ENCODE results near the gene TMEM38A.
"Not testable (repeated sequence)": the region's sequence is repeated elsewhere in the genome, so short reads cannot be mapped to it uniquely, and the experiment has no call there.

Gene TMEM38A

GRCh38 chr19:16678498-16678897, 17.6 kb downstream of the TMEM38A start:
- DNase-seq: no peak

DNA sequence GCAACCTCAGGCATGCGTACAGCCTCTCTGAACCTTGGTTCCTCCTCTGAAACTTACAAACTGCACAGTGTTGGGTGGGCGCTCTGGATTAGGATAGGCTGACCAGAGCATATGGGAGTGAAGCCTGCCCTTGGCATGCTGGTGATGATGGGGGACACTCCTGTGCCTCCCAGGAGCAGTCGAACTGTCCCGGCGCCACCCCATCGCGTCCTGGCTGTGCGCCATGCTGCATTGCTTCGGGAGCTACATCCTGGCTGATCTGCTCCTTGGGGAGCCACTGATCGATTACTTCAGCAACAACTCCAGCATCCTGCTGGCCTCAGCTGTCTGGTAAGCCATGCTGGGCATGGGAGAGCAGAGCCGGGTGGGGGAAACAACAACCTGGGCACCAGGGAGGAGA, 18.9 kb downstream of the TMEM38A start:
- no peak for DNase-seq

- no peak for DNase-seq
Observed at GRCh38 chr19:16682539-16682938, 21.6 kb downstream of the TMEM38A start.

DNA sequence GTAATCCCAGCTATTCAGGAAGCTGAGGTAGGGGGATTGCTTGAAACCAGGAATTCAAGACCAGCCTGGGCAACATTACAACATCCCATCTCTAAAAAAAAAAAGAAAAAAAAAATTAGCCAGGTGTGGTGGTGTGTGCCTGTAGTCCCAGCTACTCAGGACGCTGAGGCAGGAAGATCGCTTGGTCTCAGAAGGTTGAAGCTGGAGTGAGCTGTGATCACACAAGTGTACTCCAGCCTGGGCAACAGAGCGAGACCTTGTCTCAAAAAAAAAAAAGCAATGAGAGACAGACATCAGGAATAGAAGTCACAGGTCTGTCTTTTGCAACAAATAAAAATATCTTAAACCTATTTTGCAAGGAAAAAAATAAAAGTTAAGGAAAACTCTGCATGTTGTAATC, 23.3 kb downstream of the TMEM38A start:
- no peak for DNase-seq

GRCh38 chr19:16688084-16688483, 27.1 kb downstream of the TMEM38A start:
- no peak for DNase-seq

DNA sequence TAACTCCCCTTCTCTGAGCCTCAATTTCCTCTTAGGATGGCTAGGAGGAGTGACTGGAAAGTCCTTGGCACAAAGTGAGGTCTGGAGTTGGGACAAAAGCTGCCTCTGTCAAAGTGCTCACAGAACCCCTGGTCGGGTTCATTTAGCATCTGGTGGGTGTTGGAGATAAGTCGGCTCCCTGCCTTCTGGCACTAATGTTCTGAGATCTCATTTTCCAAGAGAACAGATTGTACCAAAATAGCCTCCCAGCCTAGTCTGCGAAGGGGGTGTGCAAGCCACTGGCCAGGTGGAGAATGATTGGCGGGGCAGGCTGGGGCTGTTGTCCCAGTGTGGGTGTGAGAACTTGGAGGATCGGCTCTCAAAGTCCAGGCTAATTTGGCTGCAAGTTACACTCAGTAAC, 38.0 kb downstream of the TMEM38A start:
- no peak for DNase-seq

- no peak for DNase-seq
Observed at GRCh38 chr19:16702123-16702522, 41.2 kb downstream of the TMEM38A start.

GRCh38 chr19:16703677-16704076, 42.7 kb downstream of the TMEM38A start:
- no peak for DNase-seq

DNA sequence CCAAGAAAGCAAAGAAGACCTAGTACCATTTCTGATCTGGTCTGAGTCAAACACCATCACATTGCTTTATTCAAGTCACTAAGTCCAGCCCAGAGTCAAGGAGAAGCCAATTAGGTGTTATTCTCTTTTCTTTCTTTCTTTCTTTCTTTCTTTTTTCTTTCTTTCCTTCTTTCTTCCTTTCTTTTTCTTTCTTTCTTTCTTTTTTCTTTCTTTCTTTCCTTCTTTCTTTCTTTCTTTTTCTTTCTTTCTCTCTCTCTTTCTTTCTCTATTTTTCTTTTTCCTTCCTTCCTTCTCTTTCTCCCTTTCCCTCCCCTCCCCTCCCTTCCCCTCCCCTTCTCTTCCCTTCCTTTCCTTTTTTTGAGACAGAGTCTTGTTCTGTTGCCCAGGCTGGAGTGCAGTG, 49.9 kb downstream of the TMEM38A start:
- not testable (repeated sequence) for DNase-seq

- DNase-seq: not testable (repeated sequence)
Observed at GRCh38 chr19:16712295-16712694, 51.4 kb downstream of the TMEM38A start.

DNA sequence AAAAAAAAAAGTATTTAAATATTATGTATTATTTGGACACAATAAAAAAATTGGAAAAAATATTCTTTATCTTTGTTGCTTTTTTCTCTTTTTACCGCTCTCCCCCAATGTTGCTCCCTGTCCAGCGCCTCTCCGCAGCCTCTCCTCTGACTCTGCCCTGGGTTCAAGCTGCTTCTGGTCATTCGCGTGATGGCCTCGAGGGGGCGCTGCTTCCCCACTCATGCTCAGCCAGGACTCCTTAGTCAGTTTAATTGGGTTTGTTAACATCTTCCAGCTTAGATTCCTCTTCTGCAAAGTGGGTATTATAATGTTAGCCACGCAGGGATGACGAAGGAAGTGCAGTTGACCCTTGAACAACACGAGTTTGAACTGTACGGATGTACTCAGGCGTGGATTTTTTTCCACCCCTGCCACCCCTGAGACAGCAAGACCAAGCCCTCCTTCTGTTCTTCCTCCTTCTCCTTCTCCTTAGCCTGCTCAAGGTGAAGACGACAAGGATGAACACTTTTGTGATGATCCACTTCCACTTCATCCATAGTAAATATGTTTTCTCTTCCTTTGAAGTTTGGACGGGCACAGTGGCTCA, 53.9 kb downstream of the TMEM38A start:
- peak; percentile 80 for DNase-seq

- no peak for DNase-seq
Observed at GRCh38 chr19:16715611-16716010, 54.7 kb downstream of the TMEM38A start.

DNA sequence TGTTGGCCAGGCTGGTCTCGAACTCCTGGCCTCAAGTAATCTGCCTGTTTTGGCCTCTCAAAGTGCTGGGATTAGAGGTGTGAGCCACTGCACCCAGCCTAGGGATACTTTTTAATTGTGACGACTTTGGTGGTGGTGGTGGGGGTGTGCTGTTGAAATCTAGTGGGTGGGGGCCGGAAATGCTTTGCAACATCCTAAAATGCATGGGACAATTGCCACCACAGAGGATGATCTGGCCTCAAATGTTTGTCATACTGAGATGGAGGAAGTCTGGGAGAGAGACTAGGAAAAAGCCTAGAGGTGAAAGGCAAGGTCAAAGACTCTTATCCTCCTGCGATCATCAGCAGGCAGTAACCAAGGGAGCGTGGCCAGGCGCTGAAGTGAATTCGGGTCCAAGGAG, 60.1 kb downstream of the TMEM38A start:
- DNase-seq: no peak

DNA sequence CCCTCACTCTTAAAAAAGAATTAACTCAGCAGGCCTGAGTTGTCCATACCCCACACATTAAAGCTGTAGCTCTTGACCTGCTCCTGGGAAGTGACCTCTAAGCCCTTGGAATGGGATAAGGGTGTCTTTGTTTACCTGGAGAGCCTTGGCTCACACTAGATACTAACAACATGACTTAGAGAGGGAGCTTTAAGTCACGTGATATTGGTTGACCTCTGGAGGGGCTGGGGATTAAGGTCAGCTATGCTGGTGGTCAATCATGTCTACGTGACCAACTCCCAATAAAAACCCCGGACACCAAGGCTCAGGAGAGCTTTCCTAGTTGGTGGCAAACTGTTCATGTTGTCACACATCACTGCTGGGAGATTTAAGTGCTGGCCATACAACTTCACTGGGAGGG, 61.7 kb downstream of the TMEM38A start:
- DNase-seq: no peak

DNA sequence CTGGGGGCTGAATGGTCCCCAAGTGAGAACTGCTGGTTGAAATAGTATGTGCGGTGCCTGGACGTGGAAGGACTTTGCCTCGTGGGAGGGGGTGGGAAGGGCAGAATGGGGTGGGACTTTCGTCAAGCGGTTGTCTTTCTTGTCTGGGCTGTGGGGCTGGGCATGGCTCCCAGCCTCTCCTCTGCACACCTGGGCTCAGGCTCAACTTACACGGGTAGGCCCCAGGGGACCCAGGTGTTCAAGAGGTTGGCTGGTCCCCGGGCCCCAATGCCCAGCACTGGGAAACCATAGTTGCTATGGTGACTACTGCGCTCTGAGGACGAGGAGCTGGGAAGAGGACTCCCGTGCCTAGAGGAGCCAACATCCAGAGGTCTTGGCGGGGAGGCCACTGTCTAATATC, 66.0 kb downstream of the TMEM38A start:
- DNase-seq: no peak

- DNase-seq: not testable (repeated sequence)
Observed at GRCh38 chr19:16735650-16736266, 74.8 kb downstream of the TMEM38A start.

GRCh38 chr19:16736709-16737108, 75.8 kb downstream of the TMEM38A start:
- peak; percentile 52 for DNase-seq

- DNase-seq: no peak
Observed at GRCh38 chr19:16737911-16738310, 77.0 kb downstream of the TMEM38A start.

DNA sequence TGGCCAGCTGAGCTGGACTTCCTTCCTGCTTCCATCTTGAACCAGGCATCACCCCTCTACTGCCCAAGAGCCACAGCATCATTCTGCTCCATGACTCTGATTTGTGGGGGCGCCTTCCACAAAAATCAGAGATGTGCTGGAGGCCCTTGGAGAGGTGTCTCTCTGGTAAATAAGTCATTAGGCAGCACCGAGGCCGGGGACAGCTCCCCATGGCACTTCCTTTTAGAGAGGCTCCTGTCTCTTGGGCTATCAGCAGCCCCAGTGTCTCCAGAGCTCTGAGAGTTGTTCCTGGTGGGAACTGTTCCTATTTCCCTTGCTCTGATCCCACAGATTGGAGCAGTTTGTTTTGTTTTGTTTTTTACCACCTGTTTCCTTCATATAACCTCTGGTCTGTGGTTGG, 78.6 kb downstream of the TMEM38A start:
- peak; percentile 15 for DNase-seq

All from OCI-M1 (cell line).